ENCODE data around the gene SCAI.

DNA sequence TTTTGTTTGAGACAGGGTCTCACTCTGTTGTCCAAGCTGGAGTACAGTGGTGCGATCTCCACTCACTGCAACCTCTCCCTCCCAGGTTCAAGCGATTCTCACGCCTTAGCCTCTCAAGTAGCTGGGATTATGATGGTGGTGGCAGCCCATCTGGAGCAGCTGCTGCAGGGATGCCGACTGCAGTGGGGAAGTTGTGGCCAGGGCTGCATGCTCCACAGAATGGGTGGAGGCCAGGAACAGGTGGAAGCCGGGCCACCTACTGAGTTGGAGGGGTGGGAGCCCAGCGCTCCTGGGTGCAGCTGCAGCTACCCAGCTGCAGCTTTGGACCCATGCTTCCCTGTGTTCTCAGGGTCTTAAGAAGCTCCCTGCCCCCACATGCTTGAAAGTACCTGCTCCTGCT is 99.7 kb downstream of the SCAI start:
- TF ChIP-seq POLR2A (IDR thresholded peaks at IDR 0.05; ENCODE audit: low read depth, low read length) (no peak), POLR2AphosphoS5 (IDR thresholded peaks at IDR 0.05; ENCODE audit: low read depth, low read length) (no peak), TAF1 (IDR thresholded peaks at IDR 0.05; ENCODE audit: borderline replicate concordance, low read depth, low read length) (no peak)

Measured in GM12892 (cell line).